Panc1 (cell line): ENCODE results near the gene TNNC2. TPM values are rescaled to one million over a fixed set of nuclear protein-coding genes. Genes with fewer than 3 reads are reported as not detected.

Experiments
- ATAC-seq: fragments of 200-7000 bp; cut with Tn5 transposase; 2 replicates; pipeline ENCODE4 v1.9.1; 2020; ENCODE audit warnings: mild to moderate bottlenecking, moderate library complexity
- BruUV-seq: library from RNA; stranded (reverse); fragments of 400-500 nt; replicated peaks from 2 replicates; lab custom pipeline; 2021; lab: Mats Ljungman, UMichigan
- CTCF ChIA-PET: fragments of 300-600 bp; sonication (Branson Sonifier 250); formaldehyde crosslinking; loops from one replicate; lab custom pipeline; 2022; ENCODE audit warnings: antibody characterized with exemption; lab: Charles Lee
- POLR2A ChIA-PET: fragments of 300-600 bp; sonication (Branson Sonifier 250); formaldehyde crosslinking; loops from one replicate; lab custom pipeline; 2022; ENCODE audit warnings: antibody characterized with exemption; lab: Charles Lee
- DNase-seq: peaks from one replicate; pipeline ENCODE4 v3.0.0-alpha.2; 2010; ENCODE audit warnings: low read depth, low spot score
- H3K27ac ChIP-seq: 2 replicates; pipeline ENCODE4 v1.5.1; 2011; ENCODE audit warnings: mild to moderate bottlenecking, low read length, inconsistent platforms
- H3K27me3 ChIP-seq: fragments of 200-500 bp; sonication (Bioruptor generic); 2 replicates; pipeline ENCODE4 v1.6.0; 2014; ENCODE audit warnings: low read length, inconsistent platforms; ENCODE audit not compliant: control insufficient read depth, insufficient read depth
- H3K36me3 ChIP-seq: fragments of 200-500 bp; sonication (Bioruptor generic); 2 replicates; pipeline ENCODE4 v1.5.1; 2014; ENCODE audit warnings: inconsistent platforms, mild to moderate bottlenecking, low read length, moderate library complexity; ENCODE audit not compliant: control insufficient read depth, insufficient read depth
- H3K4me1 ChIP-seq: 2 replicates; pipeline ENCODE4 v1.5.1; 2011; ENCODE audit warnings: inconsistent platforms, mild to moderate bottlenecking, low read length, moderate library complexity; ENCODE audit not compliant: control insufficient read depth, insufficient read depth
- H3K4me3 ChIP-seq, 2 experiments: 2 replicates each; pipeline ENCODE4 v1.5.1; 2011 to 2012; ENCODE audit warnings: low read depth in 2 of 2, low read length in 2 of 2, mild to moderate bottlenecking in 2 of 2, inconsistent platforms in 1 of 2, moderate library complexity in 1 of 2
- H3K9me3 ChIP-seq: fragments of 200-500 bp; sonication (Bioruptor generic); 2 replicates; pipeline ENCODE4 v1.5.1; 2014; ENCODE audit warnings: low read depth, mild to moderate bottlenecking, inconsistent platforms, low read length, moderate library complexity; ENCODE audit not compliant: control insufficient read depth, insufficient read depth
- CTCF ChIP-seq: fragments of 450-650 bp; IDR thresholded peaks from 2 replicates; pipeline ENCODE4 v1.5.1; 2017; ENCODE audit warnings: mild to moderate bottlenecking
- POLR2AphosphoS5 ChIP-seq: IDR thresholded peaks from 2 replicates; pipeline ENCODE4 v1.6.1; 2012; ENCODE audit warnings: mild to moderate bottlenecking, low read depth, low read length, moderate library complexity
- SIN3A ChIP-seq: IDR thresholded peaks from 2 replicates; pipeline ENCODE4 v1.6.1; 2012; ENCODE audit warnings: low read depth, mild to moderate bottlenecking, low read length, moderate library complexity, borderline replicate concordance; ENCODE audit not compliant: insufficient read depth
- TCF7L2 ChIP-seq: IDR thresholded peaks from 2 replicates; pipeline ENCODE4 v1.6.1; 2011; ENCODE audit warnings: mild to moderate bottlenecking, low read depth, low read length, inconsistent platforms
- in situ Hi-C: cut with HindIII; loops from 2 replicates; pipeline ENCODE4 v1.10.0; 2016; ENCODE audit warnings: low sequenced_read_pairs, low pct_unique_long_range_greater_than_20kb
- intact Hi-C: fragments of 100-400 bp; cut with micrococcal nuclease; formaldehyde crosslinking; loops from one replicate; pipeline ENCODE4 v1.10.0; 2022; ENCODE audit not compliant: unreplicated experiment
- total RNA-seq: library from RNA; stranded (reverse); gene quantifications from one replicate; pipeline ENCODE4 v1.2.1, GENCODE V29; 2021; ENCODE audit not compliant: unreplicated experiment
- TF ChIP-seq, protein P1 (sequence below), 2 experiments: IDR thresholded peaks; 2 replicates each; pipeline ENCODE4 v1.6.1; 2011 to 2012; ENCODE audit warnings: low read depth in 2 of 2, control low read depth in 1 of 2, low read length in 1 of 2, mild to moderate bottlenecking in 1 of 2, moderate library complexity in 1 of 2; ENCODE audit not compliant: insufficient read depth in 1 of 2

Gene TNNC2
- total RNA-seq, 1 experiment from 2014 or later = 0.26 TPM

DNA sequence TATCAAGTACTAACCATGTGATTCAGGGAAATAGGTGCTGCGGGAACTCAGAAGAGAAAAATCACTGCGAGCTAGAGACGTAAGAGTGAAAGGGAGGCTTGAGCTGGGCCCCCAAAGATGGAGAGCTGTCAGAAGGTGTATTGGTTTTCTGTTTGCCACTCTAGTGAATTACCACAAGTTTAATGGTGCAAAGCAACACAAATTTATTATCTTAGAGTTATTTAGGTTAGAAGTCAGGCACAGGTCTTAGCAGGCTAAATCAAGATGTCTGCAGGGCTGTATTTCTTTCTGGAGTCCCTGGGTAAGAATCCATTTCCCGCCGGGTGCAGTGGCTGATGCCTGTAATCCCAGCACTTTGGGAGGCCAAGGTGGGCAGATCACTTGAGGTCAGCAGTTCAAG, 32.8 kb upstream of the TNNC2 start:
- POLR2A ChIA-PET = no interaction called here
- intact Hi-C loops (no loop called here), in situ Hi-C loops (no loop called here)
- ATAC-seq = no peak
- Histone ChIP-seq H3K4me1 (peaks cover 10% of the 10 kb centered on the region), H3K27me3 (no peaks in the 10 kb centered on the region), H3K4me3 (no peak overlapping the region), H3K36me3 (no peaks in the 10 kb centered on the region; the same call in 1 of the 2 replicates), H3K27ac (no peak overlapping the region), H3K9me3 (no peaks in the 10 kb centered on the region)
- CTCF ChIA-PET = no interaction called here
- TF ChIP-seq TCF7L2 = no peak
- TF ChIP-seq, protein P1, sequence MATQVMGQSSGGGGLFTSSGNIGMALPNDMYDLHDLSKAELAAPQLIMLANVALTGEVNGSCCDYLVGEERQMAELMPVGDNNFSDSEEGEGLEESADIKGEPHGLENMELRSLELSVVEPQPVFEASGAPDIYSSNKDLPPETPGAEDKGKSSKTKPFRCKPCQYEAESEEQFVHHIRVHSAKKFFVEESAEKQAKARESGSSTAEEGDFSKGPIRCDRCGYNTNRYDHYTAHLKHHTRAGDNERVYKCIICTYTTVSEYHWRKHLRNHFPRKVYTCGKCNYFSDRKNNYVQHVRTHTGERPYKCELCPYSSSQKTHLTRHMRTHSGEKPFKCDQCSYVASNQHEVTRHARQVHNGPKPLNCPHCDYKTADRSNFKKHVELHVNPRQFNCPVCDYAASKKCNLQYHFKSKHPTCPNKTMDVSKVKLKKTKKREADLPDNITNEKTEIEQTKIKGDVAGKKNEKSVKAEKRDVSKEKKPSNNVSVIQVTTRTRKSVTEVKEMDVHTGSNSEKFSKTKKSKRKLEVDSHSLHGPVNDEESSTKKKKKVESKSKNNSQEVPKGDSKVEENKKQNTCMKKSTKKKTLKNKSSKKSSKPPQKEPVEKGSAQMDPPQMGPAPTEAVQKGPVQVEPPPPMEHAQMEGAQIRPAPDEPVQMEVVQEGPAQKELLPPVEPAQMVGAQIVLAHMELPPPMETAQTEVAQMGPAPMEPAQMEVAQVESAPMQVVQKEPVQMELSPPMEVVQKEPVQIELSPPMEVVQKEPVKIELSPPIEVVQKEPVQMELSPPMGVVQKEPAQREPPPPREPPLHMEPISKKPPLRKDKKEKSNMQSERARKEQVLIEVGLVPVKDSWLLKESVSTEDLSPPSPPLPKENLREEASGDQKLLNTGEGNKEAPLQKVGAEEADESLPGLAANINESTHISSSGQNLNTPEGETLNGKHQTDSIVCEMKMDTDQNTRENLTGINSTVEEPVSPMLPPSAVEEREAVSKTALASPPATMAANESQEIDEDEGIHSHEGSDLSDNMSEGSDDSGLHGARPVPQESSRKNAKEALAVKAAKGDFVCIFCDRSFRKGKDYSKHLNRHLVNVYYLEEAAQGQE (IDR thresholded peaks at IDR 0.05; ENCODE audit: insufficient read depth in 1 of 2, low read depth in 2 of 2, low read length in 1 of 2) = no peak
- no peak for TF ChIP-seq POLR2AphosphoS5
- TF ChIP-seq CTCF = no peak
- no peak for TF ChIP-seq SIN3A
- BruUV-seq = no TSS peak
- no peak for DNase-seq

DNA sequence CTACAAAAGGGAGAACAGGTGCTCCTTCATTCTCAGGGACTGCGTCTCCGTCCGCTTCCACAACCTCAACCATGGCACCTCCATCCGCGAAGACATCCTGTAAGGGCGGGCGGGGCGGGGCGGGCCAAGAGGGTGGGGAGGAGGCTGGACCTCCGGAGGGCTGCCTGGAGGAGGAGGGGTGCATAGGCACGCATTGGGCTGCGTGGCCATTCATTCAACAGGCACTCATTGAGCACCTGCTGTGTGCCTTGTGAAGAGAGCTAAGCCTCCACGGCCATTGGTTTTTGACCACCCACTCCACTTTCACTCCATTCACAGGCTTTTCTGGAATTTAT, 30.7 kb upstream of the TNNC2 start:
- Histone ChIP-seq H3K27ac (peak overlapping the region; percentile 85), H3K36me3 (no peaks in the 10 kb centered on the region; the same call in none of the 2 replicates), H3K4me3 (peak overlapping the region; percentile 81 to 93), H3K9me3 (no peaks in the 10 kb centered on the region), H3K27me3 (no peaks in the 10 kb centered on the region), H3K4me1 (peaks cover 10% of the 10 kb centered on the region)
- ChIA-PET CTCF (no interaction called here), POLR2A (no interaction called here)
- intact Hi-C loops = no loop called here
- in situ Hi-C loops = no loop called here
- ATAC-seq = peak; percentile 62
- no TSS peak for BruUV-seq
- TF ChIP-seq TCF7L2 (no peak), POLR2AphosphoS5 (no peak), SIN3A (no peak), CTCF (no peak)
- TF ChIP-seq, protein P1 (IDR thresholded peaks at IDR 0.05; ENCODE audit: insufficient read depth in 1 of 2, low read depth in 2 of 2, low read length in 1 of 2) = no peak
- no peak for DNase-seq
